Suprapubic skin (tissue), 3 donors: Measurements from ENCODE around the gene SYNE3.

Experiments used
- EP300 ChIP-seq: sonication (generic); formaldehyde crosslinking; IDR thresholded peaks from one replicate; pipeline ENCODE4 v1.6.1; 2017; ENCODE audit warnings: antibody characterized with exemption
- TF ChIP-seq, protein P1 (sequence below), 2 donors: fragments of 200-600 bp in 1 of 2; fragments of 450-650 bp in 1 of 2; sonication (generic) in 1 of 2; IDR thresholded peaks; one replicate each; pipeline ENCODE4 v1.5.1; 2016 to 2019; ENCODE audit warnings: antibody characterized with exemption in 2 of 2, mild to moderate bottlenecking in 1 of 2, moderate library complexity in 1 of 2

DNA sequence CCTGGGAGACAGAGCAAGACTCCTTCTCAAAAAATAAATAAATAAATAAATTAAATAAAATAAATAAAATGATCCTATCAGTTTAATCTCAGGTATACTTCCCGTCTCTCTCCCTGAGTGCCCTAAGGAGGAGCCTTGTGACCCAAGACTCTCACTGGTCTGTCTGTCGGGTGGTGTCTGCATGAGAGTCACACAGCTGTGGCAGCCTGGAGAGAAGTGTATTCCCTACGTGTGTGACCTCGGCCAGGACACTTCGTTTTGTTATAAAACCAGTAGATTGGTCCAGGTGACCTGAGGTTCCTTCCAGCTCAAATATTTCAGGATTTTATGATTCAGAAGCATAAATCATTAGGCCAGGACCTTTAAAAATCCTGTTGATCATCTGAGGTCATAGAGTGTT lies 4.8 kb downstream of the SYNE3 start:
- TF ChIP-seq, protein P1, sequence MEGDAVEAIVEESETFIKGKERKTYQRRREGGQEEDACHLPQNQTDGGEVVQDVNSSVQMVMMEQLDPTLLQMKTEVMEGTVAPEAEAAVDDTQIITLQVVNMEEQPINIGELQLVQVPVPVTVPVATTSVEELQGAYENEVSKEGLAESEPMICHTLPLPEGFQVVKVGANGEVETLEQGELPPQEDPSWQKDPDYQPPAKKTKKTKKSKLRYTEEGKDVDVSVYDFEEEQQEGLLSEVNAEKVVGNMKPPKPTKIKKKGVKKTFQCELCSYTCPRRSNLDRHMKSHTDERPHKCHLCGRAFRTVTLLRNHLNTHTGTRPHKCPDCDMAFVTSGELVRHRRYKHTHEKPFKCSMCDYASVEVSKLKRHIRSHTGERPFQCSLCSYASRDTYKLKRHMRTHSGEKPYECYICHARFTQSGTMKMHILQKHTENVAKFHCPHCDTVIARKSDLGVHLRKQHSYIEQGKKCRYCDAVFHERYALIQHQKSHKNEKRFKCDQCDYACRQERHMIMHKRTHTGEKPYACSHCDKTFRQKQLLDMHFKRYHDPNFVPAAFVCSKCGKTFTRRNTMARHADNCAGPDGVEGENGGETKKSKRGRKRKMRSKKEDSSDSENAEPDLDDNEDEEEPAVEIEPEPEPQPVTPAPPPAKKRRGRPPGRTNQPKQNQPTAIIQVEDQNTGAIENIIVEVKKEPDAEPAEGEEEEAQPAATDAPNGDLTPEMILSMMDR (IDR thresholded peaks at IDR 0.05) = no peak
- TF ChIP-seq EP300 = no peak
